GM12878 (cell line): ENCODE data around the gene SMTNL2.

Experiments used
- CBFB ChIP-seq: IDR thresholded peaks from 2 replicates; pipeline ENCODE4 v1.6.1; 2016; ENCODE audit warnings: antibody characterized with exemption, low read depth
- CHD4 ChIP-seq: fragments of 200-600 bp; sonication (generic); IDR thresholded peaks from 2 replicates; pipeline ENCODE4 v1.6.1; 2016; ENCODE audit warnings: mild to moderate bottlenecking
- EZH2 ChIP-seq: IDR thresholded peaks from 2 replicates; pipeline ENCODE4 v1.6.1; 2012; ENCODE audit warnings: low read depth, mild to moderate bottlenecking, control low read depth, inconsistent platforms, low read length, borderline replicate concordance; ENCODE audit not compliant: control insufficient read depth
- JUNB ChIP-seq: IDR thresholded peaks from 2 replicates; pipeline ENCODE4 v1.6.1; 2016; ENCODE audit warnings: antibody characterized with exemption, mild to moderate bottlenecking
- MYC ChIP-seq: IDR thresholded peaks from 2 replicates; pipeline ENCODE4 v1.6.1; 2011; ENCODE audit warnings: mild to moderate bottlenecking, low read length, moderate library complexity, inconsistent platforms; ENCODE audit not compliant: insufficient read depth, insufficient replicate concordance, insufficient read length, severe bottlenecking
- PBX3 ChIP-seq: IDR thresholded peaks from 2 replicates; pipeline ENCODE4 v1.6.1; 2011; ENCODE audit warnings: mild to moderate bottlenecking, low read depth, low read length, moderate library complexity; ENCODE audit not compliant: insufficient replicate concordance
- POLR2A ChIP-seq: IDR thresholded peaks from 2 replicates; pipeline ENCODE4 v1.6.1; 2011; ENCODE audit warnings: low read depth, mild to moderate bottlenecking, low read length
- SP1 ChIP-seq: IDR thresholded peaks from one replicate; pipeline ENCODE4 v1.6.1; 2011; ENCODE audit warnings: low read depth, low read length
- ZBED1 ChIP-seq: IDR thresholded peaks from 2 replicates; pipeline ENCODE4 v1.6.1; 2016; ENCODE audit warnings: borderline replicate concordance
- TF ChIP-seq, protein P1 (sequence below), 3 experiments: IDR thresholded peaks in 2 of 3; conservative IDR thresholded peaks in 1 of 3; 2 replicates each; pipeline ENCODE4 v1.5.1; 2011; ENCODE audit warnings: low read depth in 3 of 3, low read length in 3 of 3, mild to moderate bottlenecking in 3 of 3, control low read depth in 2 of 3, moderate library complexity in 2 of 3, inconsistent platforms in 1 of 3, mixed read lengths in 1 of 3; ENCODE audit not compliant: control insufficient read depth in 2 of 3, insufficient read depth in 1 of 3; ENCODE audit errors: extremely low read depth in 1 of 3
- TF ChIP-seq, protein P2 (sequence below): IDR thresholded peaks from 2 replicates; pipeline ENCODE4 v1.6.1; 2012; ENCODE audit warnings: low read depth, low read length, improper control_type of control experiment

DNA sequence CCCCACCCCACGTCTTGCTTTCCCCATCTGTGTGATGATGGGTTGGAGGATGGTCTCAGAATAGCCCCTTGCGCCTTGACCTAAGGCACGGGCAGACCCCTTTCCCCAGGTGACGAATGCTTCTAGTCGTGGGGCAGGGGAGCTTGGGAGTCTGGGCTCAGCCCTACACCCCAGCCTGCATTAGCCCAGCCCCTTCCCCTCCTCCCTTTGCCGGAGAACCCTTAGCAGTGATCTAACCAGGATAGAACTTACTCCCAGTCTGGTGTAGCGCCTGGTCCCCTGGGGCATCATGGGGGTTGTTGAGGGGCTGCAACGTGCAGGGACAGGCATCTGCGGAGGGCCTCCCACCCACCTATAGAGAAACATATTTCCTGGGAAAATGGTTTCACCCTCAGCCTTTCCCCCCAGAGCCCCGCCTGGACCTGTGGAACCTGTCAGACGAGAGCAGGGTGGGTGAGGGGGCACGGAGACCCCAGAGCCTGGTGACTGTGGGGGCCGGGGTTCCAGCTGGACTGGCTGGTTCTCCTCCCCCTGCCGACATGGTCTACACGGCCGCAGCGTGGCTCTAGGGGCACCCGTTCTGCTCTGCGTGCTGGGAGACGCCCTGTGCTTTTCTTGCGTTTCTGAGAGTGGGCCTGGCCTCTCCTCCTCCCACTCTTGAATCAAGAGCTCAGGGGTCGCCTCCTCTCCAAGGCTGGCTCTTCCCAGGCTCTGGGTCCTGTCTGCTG, 4.7 kb downstream of the SMTNL2 start:
- TF ChIP-seq ZBED1: no peak
- TF ChIP-seq CHD4: no peak
- TF ChIP-seq MYC: no peak
- TF ChIP-seq POLR2A: no peak
- no peak for TF ChIP-seq PBX3
- TF ChIP-seq CBFB: no peak
- no peak for TF ChIP-seq SP1
- TF ChIP-seq, protein P1, sequence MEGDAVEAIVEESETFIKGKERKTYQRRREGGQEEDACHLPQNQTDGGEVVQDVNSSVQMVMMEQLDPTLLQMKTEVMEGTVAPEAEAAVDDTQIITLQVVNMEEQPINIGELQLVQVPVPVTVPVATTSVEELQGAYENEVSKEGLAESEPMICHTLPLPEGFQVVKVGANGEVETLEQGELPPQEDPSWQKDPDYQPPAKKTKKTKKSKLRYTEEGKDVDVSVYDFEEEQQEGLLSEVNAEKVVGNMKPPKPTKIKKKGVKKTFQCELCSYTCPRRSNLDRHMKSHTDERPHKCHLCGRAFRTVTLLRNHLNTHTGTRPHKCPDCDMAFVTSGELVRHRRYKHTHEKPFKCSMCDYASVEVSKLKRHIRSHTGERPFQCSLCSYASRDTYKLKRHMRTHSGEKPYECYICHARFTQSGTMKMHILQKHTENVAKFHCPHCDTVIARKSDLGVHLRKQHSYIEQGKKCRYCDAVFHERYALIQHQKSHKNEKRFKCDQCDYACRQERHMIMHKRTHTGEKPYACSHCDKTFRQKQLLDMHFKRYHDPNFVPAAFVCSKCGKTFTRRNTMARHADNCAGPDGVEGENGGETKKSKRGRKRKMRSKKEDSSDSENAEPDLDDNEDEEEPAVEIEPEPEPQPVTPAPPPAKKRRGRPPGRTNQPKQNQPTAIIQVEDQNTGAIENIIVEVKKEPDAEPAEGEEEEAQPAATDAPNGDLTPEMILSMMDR (IDR thresholded peaks at IDR 0.05 in 2 of 3, conservative IDR thresholded peaks at IDR 0.05 in 1 of 3; ENCODE audit: control insufficient read depth in 2 of 3, extremely low read depth in 1 of 3, insufficient read depth in 1 of 3, low read depth in 3 of 3, low read length in 3 of 3): no peak
- TF ChIP-seq, protein P2, sequence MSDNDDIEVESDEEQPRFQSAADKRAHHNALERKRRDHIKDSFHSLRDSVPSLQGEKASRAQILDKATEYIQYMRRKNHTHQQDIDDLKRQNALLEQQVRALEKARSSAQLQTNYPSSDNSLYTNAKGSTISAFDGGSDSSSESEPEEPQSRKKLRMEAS: no peak
- no peak for TF ChIP-seq JUNB
- no peak for TF ChIP-seq EZH2
